Activated CD4-positive, alpha-beta T cell treated with anti-CD3 and anti-CD28 coated beads, Interleukin-2, amount 50 U/mL, for 1 hour (primary cell): ENCODE data around the gene APLNR.
"Not testable (repeated sequence)": the region's sequence is repeated elsewhere in the genome, so short reads cannot be mapped to it uniquely, and the experiment has no call there.

Experiments used
- DNase-seq: peaks from one replicate; pipeline ENCODE4 v3.0.0-alpha.2; 2020

The APLNR gene

DNA sequence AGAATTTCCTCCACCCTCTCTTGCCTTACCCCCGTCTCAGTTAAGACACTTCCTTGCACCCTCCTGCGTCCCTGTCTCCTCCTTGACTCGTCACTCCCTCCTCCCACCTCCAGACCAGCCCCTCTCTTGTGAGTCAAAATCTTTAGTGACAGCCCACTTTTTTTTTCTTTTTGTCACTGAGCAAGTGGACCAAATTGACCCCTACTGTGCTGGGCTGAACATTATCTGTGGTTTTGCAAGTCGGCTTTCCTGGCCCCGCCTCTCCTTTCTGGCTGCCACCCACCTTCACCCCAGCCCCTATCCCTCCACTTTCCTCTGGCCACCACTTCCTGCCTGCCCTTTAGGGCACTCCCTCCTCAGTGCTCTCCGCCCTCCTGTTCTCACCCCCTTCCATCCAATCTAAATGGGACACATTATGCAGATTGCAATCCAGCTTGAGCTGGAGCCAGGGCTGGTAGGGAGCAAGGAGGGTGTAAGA, at the start of gene APLNR:
APLNR (minus strand) TSS at position 47 of the 478 bp plus-strand sequence. CDS start 246 bp downstream, outside the sequence.
- DNase-seq = no peak

DNA sequence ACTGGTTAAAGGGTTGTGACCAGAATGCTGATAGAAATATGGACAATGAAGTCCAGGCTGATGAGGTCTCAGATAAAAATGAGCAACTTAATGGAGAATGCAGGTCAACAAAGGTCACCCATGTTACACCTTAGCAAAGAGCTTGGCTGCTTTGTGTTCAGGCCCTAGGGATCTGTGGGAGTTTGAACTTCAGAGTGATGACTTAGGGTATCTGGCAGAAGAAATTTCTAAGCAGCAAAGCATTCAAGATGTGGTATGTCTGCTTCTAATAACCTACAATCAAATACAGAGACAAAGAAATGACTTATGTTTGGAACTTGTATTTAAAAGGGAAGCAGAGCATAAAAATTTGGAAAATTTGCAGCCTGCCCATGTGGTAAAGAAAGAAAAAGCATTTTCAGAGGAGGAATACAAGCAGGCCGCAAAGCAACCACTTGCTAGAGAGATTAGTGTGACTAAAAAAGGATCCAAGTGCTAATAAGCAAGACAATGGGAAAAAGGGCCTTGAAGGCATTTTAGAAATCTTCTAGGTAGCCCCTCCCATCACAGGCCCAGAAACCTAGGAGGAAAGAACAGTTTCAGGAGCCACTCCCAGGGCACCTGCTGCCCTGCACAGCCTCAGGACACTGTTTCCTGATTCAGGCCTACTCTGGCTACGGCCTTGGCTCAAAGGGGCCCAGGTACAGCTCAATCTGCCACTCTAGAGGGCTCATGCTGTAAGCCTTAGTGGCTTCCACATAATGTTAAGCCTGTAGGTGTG, 46.4 kb upstream of the APLNR start:
- no peak for DNase-seq

DNA sequence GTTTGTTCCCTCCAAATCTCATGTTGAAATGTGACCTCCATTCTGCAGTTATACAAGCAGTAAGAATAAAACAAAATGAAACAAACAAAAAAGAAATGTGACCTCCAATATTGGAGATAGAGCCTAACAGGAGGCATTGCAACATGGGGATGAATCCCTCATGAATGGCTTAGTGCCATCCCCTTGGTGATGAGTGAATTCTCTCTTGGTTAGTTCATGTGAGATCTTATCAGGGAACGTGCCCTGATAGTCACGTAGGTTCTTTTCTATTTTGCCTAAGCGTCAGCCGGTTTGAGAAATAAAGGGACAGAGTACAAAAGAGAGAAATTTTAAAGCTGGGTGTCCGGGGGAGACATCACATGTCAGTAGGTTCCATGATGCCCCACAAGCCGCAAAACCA, 44.5 kb upstream of the APLNR start:
- not testable (repeated sequence) for DNase-seq

DNA sequence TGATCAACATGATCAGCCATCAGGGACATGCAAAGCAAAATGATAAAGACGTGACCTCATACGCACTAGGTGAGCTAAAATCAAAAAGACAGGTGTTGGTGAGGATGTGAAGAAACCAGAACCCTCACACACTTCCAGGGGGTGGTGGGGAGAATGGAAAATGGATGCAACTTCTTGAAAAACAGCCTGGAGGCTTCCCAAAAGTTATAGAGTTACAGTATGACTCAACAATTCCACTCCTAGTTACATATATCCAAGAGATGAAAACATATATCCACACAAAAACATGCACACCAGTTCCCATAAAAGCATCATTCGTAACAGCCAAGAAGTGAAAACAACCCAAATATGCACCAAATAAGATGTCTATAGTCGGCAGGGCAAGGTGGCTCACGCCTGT, 42.1 kb upstream of the APLNR start:
- no peak for DNase-seq

DNA sequence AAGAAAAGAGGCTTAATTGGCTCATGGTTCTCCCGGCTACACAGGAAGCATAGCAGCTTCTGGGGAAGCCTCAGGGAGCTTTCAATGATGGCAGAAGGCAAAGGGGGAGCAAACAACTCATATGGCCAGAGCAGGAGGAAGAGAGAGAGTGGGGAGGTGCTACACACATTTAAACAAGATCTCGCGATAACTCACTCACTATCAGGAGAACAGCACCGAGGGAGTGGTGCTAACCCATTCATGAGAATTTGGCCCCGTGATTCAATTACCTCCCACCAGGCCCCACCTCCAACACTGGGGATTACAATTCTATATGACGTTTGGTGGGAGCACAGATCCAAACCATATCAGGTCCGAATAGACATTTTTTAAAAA, 41.7 kb upstream of the APLNR start:
- DNase-seq = no peak

DNA sequence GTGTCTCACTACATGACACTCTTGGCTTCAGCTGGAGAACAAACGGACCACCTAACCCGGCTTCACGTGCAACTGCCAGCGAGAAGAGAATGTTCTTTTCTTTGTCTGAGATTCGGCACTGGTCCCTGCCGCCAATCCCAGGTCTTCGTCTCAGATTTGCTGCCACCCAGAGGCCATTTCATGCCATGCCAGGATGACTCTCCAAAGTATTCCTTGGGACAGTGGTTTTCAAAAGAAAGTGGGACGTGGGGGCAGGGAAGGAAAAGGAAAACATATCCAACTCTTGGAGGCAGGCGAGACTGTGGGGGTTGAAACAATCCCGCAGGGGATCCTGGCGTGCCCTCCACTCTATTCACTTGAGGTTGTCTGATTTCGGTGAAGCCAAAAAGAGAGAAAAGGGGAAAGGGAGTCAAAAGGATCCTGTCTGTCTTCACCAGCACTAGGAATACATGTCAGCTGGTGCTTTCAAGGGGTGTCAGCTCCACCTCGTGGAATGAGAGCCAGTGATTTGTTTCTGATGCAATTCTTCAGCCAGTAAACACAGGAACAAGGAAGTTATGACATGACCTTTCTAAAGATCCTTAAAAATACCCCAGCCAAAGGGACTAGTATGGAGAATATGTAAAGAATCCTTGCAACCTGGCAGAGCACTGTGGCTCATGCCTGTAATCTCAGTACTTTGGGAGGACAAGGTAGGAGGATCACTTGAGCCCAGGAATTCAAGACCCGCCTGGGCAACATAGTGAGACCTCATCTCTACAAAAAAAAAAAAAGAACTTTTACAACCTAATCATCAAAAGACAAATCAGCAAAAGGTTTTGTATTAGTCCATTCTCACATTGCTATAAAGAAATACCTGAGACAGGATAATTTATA, 41.0 kb upstream of the APLNR start:
- peak; percentile 6 for DNase-seq

DNA sequence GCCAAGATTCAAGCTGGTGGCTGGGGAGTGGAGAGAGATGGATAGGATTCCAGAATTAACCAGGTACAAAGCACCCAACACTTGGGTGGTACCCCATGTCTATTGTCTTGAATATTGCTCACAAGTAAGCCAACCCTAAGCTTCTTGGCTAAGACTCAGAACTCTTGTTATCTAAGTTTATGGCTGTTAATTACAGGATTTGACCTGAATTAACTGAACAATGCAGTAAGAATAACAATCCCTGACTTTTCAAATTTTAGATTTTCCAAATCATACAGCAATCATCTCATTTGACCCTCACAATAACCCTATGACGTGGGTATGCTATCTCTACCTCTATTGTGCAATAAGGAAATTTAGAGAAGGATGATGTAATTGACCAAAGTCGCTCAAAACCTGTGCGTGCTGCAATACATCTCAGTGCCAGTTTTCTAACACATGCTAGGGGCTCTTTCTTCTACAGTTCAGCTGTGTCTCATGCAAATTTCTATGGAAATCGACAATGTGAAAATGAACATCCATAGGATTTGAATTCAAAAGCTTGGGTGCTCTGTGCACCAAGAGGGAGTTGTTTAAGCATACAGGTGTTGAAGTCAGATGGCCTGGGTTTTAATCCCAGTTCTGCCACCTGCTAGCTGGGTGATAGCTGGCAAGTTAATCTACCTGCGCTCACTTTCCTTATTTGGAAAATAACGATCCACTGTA, 40.1 kb upstream of the APLNR start:
- no peak for DNase-seq

DNA sequence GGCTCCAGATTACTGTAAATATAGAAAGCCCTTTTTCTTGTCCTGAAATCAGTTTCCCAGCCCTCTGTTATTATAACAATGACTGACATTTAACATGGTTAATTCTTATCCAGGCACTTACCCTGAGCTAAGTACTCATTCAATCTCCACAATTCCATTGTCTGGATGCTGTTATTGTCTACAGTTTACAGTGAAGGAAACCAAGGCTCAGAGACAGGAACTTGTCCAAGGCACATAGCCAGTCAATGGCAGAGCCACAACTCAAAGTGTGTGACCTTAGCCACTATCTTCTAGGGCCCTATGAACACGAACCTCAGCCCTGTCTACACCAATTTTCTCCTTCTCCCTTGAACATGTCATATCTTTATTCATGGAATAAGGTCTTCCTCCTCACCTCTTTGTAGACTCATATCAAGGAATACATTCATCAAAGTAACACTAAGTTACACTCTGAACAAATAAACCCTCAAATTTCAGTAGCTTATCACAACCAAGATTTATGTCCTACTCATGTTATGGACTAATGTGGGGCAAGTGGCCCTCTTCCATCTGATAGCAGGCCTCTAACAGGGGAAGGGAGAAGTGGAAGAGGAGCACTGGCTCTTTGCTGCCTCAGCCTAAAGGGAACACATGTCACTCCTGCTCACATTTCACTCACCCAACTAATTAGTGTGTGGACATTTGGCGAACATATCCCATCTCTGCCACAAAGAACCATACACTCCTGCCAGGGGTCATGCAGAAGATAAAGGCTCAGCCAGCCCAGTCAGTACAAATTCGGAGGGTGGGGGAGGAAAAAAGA, 39.3 kb upstream of the APLNR start:
- DNase-seq = no peak

DNA sequence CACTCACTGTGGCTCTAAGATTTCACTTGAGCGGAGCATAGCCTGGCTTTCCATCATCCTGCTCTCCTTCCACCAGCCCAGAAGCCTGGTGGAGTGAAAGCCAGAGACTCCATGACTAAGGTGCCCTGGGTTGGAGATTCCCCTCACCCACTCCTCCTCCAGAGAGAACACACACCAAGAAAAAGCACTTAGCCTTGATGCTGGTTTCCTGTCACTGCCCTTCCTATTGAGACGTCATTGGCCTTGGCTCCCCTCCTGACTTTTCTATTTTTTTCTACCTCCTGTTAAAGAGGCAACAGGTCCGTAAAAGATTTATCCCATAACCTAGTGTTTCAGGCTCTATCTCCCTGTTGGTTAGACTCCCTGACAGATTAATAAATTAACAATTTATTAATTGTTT, 38.5 kb upstream of the APLNR start:
- DNase-seq = no peak

DNA sequence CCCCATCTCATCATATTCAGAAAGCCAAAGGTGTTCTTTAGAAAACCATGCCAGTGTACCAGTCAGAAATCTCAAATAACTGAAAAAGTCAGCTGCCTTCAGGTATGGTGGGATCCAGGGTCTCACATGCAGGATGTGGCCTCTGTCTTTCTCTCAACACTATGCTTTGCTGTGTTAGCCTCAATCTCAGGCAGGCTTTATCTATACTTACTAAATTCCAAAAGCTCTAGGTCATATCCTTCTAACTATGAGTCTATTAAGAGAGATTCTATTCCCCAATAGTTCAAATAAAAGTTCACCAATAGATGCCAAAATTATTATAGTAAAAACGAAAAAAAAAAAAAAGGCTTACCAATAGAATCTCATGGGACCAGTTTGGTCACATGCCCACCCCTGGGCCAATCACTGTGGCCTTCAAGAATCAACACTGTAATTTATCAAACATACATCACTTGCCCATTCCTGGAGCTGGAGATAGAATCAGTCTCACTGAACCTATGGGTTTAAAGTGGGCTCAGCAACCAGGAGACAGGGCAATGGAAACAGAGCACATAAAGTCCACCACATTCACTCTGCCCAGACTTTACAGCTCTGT, 38.0 kb upstream of the APLNR start:
- DNase-seq = no peak

DNA sequence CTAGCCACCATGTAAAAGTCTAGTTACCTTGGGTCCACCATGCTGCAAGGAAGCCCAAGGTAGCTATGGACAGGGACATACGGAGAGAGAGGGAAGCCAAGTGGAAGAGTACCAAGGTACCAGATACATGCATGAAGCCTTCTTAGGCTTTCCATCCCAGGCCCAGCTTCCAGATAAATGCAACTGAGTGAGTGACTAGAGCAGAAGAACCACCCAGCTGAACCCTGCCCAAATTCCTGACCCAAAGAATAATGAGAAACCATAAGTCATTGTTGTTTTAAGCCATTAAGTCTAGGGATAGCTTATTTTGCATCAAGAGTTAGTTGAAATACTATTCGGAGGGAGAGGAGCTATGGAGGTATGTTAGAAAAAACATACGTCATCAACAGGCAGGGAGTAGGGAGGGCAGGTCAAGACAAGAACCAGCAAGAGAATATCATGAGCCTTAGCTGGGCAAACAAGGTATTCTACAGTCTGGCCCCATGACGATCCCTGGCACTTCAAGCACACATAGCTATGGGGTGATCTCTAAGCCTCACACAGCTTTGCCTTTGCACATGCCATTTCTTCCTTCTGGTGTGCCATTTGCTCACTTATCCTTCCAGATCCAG, 36.5 kb upstream of the APLNR start:
- DNase-seq = no peak

DNA sequence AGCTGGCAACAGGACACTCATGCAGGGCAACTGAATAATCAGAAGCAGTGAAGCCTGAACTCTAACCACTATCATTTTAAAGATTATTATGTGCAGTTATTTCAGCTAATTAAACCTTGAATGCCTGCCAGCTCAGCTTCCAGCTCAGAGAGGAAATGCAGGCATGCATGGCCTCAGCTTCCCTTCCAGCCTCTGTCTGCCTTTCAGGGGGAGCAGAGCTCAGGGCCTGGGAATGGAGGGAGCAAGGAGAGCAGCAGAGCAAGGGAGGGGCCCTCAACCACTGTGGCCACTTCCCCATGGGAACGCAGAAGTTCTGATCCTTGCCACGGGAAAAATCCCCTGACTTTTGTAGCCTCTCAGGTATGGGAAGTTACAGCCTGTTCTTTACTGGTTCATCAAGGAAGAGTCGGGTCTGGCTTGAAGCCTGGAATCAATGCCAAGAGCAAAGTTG, 32.5 kb upstream of the APLNR start:
- no peak for DNase-seq

DNA sequence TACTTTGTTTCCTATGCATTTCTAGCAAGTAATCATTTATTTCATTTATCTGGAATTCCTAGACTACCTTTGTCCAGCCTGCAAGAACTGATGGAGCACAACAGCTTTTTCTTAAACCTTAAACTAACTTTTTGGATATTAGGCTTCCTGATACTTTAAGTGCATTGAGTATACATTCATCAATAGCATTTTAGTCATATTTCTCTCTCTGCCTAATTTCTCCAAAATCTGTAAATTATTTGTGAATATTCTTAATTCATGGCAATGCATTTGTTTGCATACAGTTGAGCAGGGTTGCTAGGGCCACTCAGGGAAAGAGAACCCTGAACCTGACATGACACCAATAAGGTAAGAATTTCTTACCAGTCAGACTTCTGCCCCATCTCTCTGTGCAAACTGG, 29.1 kb upstream of the APLNR start:
- DNase-seq = no peak

DNA sequence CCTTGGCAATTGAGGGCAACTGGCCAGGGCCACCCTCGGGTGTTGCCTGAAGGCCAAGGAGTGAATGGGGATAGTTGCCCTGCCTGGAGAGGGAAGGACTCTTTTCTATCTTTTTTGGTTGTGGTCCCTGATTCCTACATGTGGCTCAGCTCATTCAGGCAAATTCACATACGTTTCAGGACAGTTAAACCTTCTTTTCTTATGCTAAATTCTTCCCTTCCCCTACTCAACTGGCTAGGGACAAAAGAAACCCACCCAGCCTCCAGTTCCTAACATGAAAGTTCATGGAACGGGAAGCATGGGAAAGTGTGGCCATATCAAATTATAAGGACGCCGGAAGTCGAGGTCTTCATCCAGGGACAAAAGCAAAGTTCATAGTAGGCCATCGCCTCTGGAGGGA, 26.3 kb upstream of the APLNR start:
- no peak for DNase-seq

DNA sequence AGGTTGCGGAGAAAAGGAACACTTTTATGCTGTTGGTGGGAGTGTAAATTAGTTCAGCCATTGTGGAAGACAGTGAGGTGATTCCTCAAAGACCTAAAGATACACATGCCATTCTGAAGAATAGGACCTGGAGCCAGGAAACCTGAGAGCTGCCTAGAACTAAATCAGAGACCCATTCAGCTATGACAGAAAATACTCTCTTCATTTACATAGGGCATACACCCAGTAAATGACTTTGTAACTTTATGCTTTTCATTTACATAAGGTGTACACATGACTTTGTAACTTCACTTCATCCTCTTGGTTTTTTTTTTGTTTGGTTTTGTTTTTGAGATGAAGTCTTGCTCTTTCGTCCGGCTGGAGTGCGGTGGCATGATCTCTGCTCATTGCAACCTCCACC, 25.1 kb upstream of the APLNR start:
- DNase-seq = no peak

DNA sequence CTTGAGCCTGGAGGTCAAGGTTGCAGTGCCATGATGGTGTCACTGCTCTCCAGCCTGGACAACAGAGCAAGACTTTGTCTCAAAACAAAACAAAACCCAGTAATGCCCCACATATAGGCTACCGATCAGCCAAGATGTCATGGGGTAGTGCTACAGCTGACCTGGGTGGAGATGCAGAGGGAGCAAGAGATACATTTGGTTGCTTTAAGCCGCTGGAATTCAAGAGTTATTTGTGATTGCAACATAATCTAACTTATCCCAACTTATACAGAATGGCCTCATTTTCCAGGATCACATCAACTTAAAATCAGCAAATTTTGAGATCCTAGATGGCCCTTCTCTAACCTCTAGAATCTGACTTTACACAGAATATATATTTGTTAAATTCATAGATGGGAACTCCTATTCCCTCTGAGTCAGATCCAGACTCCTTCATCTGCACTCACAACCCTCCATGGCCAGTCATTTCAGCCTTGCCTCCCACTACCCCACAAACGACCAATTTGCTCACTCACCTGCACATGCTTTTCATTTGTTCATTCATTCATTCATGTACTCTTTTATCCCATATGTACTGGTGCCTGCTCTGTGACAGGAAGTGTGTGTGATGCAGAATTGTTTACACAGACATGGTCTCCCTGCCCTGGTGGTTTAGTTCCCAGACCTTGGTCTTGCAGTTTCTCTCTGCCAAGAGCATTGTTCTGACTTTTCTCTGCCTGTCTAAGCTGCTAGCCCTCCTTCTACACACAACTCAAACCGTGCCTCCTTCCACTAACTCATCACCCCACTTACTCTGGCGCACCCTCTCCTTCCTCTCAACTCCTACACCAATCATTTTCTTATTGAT, 24.1 kb upstream of the APLNR start:
- DNase-seq = no peak

DNA sequence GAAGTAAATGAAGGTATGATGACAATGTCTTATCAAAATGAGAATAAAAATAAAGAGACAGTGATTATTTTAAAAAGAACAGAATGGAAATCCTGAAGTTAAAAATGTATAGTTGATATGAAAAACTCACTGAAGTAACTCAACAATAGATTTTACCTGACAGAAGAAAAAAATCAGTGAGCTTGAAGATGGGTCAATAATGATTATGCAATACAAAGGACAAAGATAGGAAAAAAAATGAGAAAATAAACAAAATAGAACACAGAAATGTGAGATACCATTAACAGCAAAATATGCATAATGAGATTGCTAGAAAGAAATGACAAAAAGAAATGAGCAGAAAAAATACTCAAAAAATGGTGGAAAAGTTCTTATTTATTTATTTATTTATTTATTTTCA, 19.1 kb upstream of the APLNR start:
- no peak for DNase-seq

DNA sequence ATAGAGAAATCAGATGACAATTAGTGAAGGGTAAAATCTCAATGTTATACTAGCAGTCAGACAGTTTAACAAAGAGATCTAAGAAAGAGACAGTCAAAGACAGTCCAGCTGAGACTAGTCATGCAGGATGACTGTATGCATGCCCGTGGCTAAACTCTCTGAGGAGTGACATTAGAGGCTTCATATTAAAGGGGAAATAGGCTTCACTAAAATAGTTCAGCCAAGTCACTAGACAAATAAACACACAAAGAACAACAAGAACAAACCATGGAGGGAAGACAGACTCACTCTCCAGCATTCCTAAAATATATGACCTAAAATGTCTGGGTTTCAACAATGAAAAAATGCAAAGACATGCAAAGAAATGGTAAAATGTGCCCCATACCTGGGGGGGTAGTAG, 18.6 kb upstream of the APLNR start:
- no peak for DNase-seq

DNA sequence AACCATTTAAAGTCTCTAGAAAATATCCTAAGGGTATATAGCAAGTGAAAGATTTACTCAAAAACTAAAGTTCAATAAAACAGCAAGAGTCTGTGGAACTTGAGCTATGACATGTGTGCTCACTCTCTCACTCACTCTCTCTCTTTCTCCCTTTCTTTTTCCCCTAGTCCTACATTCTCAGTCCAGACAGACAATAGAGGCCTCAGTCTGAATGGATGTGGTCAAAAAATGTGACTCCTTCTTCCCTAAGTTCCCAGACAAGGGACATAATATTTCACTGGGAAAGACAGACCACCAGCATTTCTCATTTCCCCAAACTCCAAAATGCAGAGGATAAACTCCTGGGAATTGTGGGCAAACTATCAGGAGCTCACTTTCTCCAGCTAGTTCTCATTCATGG, 17.6 kb upstream of the APLNR start:
- no peak for DNase-seq

DNA sequence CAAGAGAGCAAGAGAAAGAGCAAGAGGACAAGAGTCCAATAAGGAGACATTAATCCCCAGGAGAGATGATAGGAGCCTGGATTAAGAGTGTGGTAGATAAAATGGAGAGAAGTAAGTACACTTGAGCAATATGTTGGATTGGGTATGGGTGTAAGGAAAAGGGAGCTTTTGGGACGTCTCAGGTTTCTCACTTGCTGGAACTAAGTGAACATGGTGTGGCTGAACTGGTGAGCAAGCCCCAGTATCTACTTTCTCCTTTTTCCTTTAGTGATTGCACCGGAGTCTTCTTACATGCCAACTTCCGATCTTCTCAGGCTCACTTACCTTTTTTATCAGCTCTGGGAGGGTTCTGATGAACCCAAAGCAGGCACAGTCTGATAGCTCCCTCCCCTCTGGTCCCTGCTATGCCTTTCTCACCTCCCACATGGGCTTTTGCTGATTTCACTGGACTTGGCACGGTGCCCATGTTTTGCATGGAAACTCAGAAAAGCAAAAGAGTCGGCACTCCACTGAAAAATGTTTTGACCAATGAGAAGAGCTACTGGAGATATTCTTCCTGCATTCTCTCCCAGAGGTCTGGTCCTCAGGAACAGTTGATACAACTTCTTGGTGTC, 14.5 kb upstream of the APLNR start:
- no peak for DNase-seq
